Fibroblast of lung (primary cell): Measurements from ENCODE around the gene CST8.

Experiments used
- CTCF ChIP-seq, 2 donors: IDR thresholded peaks in 1 of 2; conservative IDR thresholded peaks in 1 of 2; 1 replicate in 1 of 2; 2 replicates in 1 of 2; pipeline ENCODE4 v1.5.1; 2011 to 2012; ENCODE audit warnings: low read length in 2 of 2, control low read depth in 1 of 2, inconsistent platforms in 1 of 2, low read depth in 1 of 2, mild to moderate bottlenecking in 1 of 2
- EZH2 ChIP-seq: IDR thresholded peaks from 2 replicates; pipeline ENCODE4 v1.5.1; 2012; ENCODE audit warnings: low read length, control low read depth, mild to moderate bottlenecking; ENCODE audit errors: missing control alignments

GRCh38 chr20:23519556-23519955 is 28.6 kb downstream of the CST8 start:
- TF ChIP-seq CTCF (conservative IDR thresholded peaks at IDR 0.05 in 1 of 2, IDR thresholded peaks at IDR 0.05 in 1 of 2; ENCODE audit: low read depth in 1 of 2, low read length in 2 of 2): no peak
- TF ChIP-seq EZH2: no peak
